ENCODE data around the gene NTRK2.

NTRK2 gene

DNA sequence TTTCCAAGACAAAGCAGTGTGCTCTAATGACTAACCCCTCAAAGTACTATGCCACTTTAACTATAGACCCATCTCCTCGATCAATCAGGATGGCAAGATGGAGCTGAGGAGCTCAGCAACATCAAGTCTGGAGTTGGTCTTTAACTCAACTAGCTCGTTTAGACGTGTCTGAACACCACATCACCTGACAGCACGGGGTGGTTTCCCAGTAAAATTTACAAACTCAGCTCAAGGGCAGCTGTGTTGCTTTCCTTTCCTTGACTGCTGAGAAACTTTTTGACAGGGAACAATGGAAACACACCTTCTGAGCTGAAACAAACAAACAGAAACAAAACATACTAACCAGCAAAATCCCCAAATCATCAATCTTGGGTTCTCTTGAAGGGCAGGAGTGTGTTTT, 202.5 kb downstream of the NTRK2 start:
- Histone ChIP-seq H3K4me3 (ENCODE audit: low read depth, low read length) (no peak overlapping the region), H3K27ac (ENCODE audit: extremely low read depth, low read depth, low read length) (no peak overlapping the region), H3K4me1 (ENCODE audit: control insufficient read depth, insufficient read depth, low read length) (no peaks in the 10 kb centered on the region), H3K9me3 (ENCODE audit: control insufficient read depth, insufficient read depth, low read depth, low read length) (no peaks in the 10 kb centered on the region), H3K36me3 (ENCODE audit: control insufficient read depth in 2 of 2, insufficient read depth in 1 of 2, low read length in 2 of 2) (no peaks in the 10 kb centered on the region)
- ChIA-PET CTCF (interaction anchor here (0.7 to 1.4 kb wide), 5 partner anchors 9 to 61 kb away, joined by 3 to 4 read pairs (median 3); no protein-coding TSS in a partner anchor), POLR2A (no interaction called here)
- no peak for TF ChIP-seq IKZF3 (tag by site-specific recombination; IDR thresholded peaks at IDR 0.05)

DNA sequence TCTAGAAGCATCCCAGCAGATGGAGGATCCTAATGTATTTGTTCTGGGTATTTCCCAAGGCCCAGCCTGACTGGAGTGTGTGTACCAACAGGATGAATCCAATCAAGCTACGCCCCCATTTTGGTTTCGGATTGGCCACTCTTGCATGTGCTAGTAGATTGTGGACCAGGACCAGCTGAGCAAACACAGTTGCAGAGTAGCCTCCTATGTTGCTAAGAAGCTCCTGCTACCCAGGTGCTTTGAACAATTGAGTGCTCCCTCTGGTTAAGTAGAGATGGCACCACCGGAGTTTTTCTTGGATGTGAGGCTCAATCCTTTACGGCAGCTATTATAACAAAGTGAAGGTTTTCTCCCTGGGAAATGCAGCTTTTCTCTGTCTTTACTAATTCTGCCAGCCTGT, 204.5 kb downstream of the NTRK2 start:
- ChIA-PET POLR2A (no interaction called here), CTCF (no interaction called here)
- Histone ChIP-seq H3K4me3 (ENCODE audit: low read depth, low read length) (no peak overlapping the region), H3K9me3 (ENCODE audit: control insufficient read depth, insufficient read depth, low read depth, low read length) (no peaks in the 10 kb centered on the region), H3K27ac (ENCODE audit: extremely low read depth, low read depth, low read length) (no peak overlapping the region), H3K4me1 (ENCODE audit: control insufficient read depth, insufficient read depth, low read length) (no peaks in the 10 kb centered on the region), H3K36me3 (ENCODE audit: control insufficient read depth in 2 of 2, insufficient read depth in 1 of 2, low read length in 2 of 2) (no peaks in the 10 kb centered on the region)
- TF ChIP-seq ZNF664 (tag by site-specific recombination; IDR thresholded peaks at IDR 0.05) (no peak), ZNF26 (tag by site-specific recombination; IDR thresholded peaks at IDR 0.05) (no peak), ZBTB21 (tag by site-specific recombination; IDR thresholded peaks at IDR 0.05) (no peak), ZNF677 (tag by site-specific recombination; IDR thresholded peaks at IDR 0.05) (no peak), ZEB2 (tag by site-specific recombination; IDR thresholded peaks at IDR 0.05) (no peak), ZNF560 (tag by site-specific recombination; IDR thresholded peaks at IDR 0.05; ENCODE audit: borderline replicate concordance) (no peak), KLF16 (tag by site-specific recombination; IDR thresholded peaks at IDR 0.05) (no peak), ZSCAN18 (tag by site-specific recombination; IDR thresholded peaks at IDR 0.05) (no peak), ZNF513 (tag by site-specific recombination; IDR thresholded peaks at IDR 0.05) (no peak), ZNF433 (tag by site-specific recombination; IDR thresholded peaks at IDR 0.05; ENCODE audit: low read depth) (no peak)
- TF ChIP-seq, protein P1, sequence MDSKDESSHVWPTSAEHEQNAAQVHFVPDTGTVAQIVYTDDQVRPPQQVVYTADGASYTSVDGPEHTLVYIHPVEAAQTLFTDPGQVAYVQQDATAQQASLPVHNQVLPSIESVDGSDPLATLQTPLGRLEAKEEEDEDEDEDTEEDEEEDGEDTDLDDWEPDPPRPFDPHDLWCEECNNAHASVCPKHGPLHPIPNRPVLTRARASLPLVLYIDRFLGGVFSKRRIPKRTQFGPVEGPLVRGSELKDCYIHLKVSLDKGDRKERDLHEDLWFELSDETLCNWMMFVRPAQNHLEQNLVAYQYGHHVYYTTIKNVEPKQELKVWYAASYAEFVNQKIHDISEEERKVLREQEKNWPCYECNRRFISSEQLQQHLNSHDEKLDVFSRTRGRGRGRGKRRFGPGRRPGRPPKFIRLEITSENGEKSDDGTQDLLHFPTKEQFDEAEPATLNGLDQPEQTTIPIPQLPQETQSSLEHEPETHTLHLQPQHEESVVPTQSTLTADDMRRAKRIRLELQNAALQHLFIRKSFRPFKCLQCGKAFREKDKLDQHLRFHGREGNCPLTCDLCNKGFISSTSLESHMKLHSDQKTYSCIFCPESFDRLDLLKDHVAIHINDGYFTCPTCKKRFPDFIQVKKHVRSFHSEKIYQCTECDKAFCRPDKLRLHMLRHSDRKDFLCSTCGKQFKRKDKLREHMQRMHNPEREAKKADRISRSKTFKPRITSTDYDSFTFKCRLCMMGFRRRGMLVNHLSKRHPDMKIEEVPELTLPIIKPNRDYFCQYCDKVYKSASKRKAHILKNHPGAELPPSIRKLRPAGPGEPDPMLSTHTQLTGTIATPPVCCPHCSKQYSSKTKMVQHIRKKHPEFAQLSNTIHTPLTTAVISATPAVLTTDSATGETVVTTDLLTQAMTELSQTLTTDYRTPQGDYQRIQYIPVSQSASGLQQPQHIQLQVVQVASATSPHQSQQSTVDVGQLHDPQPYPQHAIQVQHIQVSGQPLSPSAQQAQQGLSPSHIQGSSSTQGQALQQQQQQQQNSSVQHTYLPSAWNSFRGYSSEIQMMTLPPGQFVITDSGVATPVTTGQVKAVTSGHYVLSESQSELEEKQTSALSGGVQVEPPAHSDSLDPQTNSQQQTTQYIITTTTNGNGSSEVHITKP (tag by site-specific recombination; IDR thresholded peaks at IDR 0.05) = no peak
- TF ChIP-seq, protein P2, sequence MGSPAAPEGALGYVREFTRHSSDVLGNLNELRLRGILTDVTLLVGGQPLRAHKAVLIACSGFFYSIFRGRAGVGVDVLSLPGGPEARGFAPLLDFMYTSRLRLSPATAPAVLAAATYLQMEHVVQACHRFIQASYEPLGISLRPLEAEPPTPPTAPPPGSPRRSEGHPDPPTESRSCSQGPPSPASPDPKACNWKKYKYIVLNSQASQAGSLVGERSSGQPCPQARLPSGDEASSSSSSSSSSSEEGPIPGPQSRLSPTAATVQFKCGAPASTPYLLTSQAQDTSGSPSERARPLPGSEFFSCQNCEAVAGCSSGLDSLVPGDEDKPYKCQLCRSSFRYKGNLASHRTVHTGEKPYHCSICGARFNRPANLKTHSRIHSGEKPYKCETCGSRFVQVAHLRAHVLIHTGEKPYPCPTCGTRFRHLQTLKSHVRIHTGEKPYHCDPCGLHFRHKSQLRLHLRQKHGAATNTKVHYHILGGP (tag by site-specific recombination; IDR thresholded peaks at IDR 0.05) = no peak

Data from HEK293 (cell line).